PC-3 (cell line): Measurements from ENCODE around the gene UEVLD. TPM values are rescaled to one million over a fixed set of nuclear protein-coding genes. Genes with fewer than 3 reads are reported as not detected.

Source experiments
- ATAC-seq: fragments of 200-7000 bp; cut with Tn5 transposase; 2 replicates; pipeline ENCODE4 v1.9.1; 2020; ENCODE audit warnings: mild to moderate bottlenecking, moderate library complexity
- BruUV-seq: library from RNA; stranded (reverse); fragments of 400-500 nt; replicated peaks from 2 replicates; lab custom pipeline; 2021; lab: Mats Ljungman, UMichigan
- CTCF ChIA-PET: fragments of 300-600 bp; sonication (Branson Sonifier 250); formaldehyde crosslinking; loops from one replicate; lab custom pipeline; 2022; ENCODE audit warnings: antibody characterized with exemption; lab: Charles Lee
- POLR2A ChIA-PET: fragments of 300-600 bp; sonication (Branson Sonifier 250); formaldehyde crosslinking; loops from one replicate; lab custom pipeline; 2022; ENCODE audit warnings: antibody characterized with exemption; ENCODE audit not compliant: unreplicated experiment; lab: Charles Lee
- DNase-seq: peaks from one replicate; pipeline ENCODE4 v3.0.0-alpha.2; 2015
- H2AFZ ChIP-seq: fragments of 300-600 bp; sonication (generic); 2 replicates; pipeline ENCODE4 v1.6.0; 2016; ENCODE audit warnings: antibody characterized with exemption, low read length
- H3F3A ChIP-seq: fragments of 300-600 bp; sonication (generic); one replicate; pipeline ENCODE4 v1.6.0; 2017; ENCODE audit warnings: antibody characterized with exemption, low read length, control low read depth, mild to moderate bottlenecking; ENCODE audit not compliant: unreplicated experiment
- H3K27ac ChIP-seq: fragments of 300-600 bp; sonication (generic); 2 replicates; pipeline ENCODE4 v1.5.1; 2016; ENCODE audit warnings: mild to moderate bottlenecking, low read length
- H3K27me3 ChIP-seq: fragments of 300-600 bp; sonication (generic); 2 replicates; pipeline ENCODE4 v1.6.1; 2016; ENCODE audit warnings: low read length, mixed read lengths
- H3K36me3 ChIP-seq: fragments of 300-600 bp; sonication (generic); 2 replicates; pipeline ENCODE4 v1.6.1; 2016; ENCODE audit warnings: low read depth, mixed run types, low read length, mixed read lengths
- H3K4me1 ChIP-seq: fragments of 300-600 bp; sonication (generic); 2 replicates; pipeline ENCODE4 v1.5.1; 2016; ENCODE audit warnings: low read length; ENCODE audit not compliant: insufficient read depth
- H3K4me2 ChIP-seq: fragments of 300-600 bp; sonication (generic); 2 replicates; pipeline ENCODE4 v1.6.0; 2016; ENCODE audit warnings: low read length
- H3K4me3 ChIP-seq: fragments of 300-600 bp; sonication (generic); 2 replicates; pipeline ENCODE4 v1.5.1; 2016; ENCODE audit warnings: mild to moderate bottlenecking, low read length, mixed read lengths
- H3K79me2 ChIP-seq: fragments of 300-600 bp; sonication (generic); 2 replicates; pipeline ENCODE4 v1.6.1; 2017; ENCODE audit warnings: low read length, mixed read lengths
- H3K9ac ChIP-seq: fragments of 300-600 bp; sonication (generic); 2 replicates; pipeline ENCODE4 v1.6.0; 2016; ENCODE audit warnings: mild to moderate bottlenecking, low read length
- H3K9me2 ChIP-seq: fragments of 300-600 bp; sonication (generic); replicated peaks from 2 replicates; pipeline ENCODE4 v1.6.1; 2016; ENCODE audit warnings: mixed run types, low read length, mixed read lengths
- H3K9me3 ChIP-seq: fragments of 300-600 bp; sonication (generic); 2 replicates; pipeline ENCODE4 v1.6.1; 2016; ENCODE audit warnings: low read length, mixed read lengths
- H4K20me1 ChIP-seq: fragments of 300-600 bp; sonication (generic); 2 replicates; pipeline ENCODE4 v1.6.1; 2016; ENCODE audit warnings: low read length, mixed read lengths
- EZH2 ChIP-seq: fragments of 300-600 bp; sonication (generic); IDR thresholded peaks from one replicate; pipeline ENCODE4 v1.6.1; 2017; ENCODE audit warnings: antibody characterized with exemption, mild to moderate bottlenecking, low read length; ENCODE audit not compliant: unreplicated experiment
- EZH2phosphoT487 ChIP-seq: fragments of 300-600 bp; sonication (generic); IDR thresholded peaks from 2 replicates; pipeline ENCODE4 v1.6.1; 2018; ENCODE audit warnings: mild to moderate bottlenecking, antibody characterized with exemption, low read length, borderline replicate concordance
- intact Hi-C: fragments of 100-400 bp; cut with micrococcal nuclease; formaldehyde crosslinking; loops from 2 replicates; pipeline ENCODE4 v1.9.0; 2023
- total RNA-seq: library from RNA; depleted of rRNA; stranded (reverse); fragments of >200 nt; gene quantifications from 2 replicates; pipeline ENCODE4 v1.2.3, GENCODE V29; 2014
- TF ChIP-seq, protein P1 (sequence below): fragments of 300-600 bp; sonication (generic); conservative IDR thresholded peaks from 2 replicates; pipeline ENCODE4 v1.5.1; 2017; ENCODE audit warnings: antibody characterized with exemption, low read depth, mild to moderate bottlenecking, low read length

UEVLD gene
- total RNA-seq, 1 experiment from 2014 or later = 22.2 TPM

- no peaks in the 10 kb centered on the region for H3K79me2 ChIP-seq
- peak overlapping the region; percentile 33 for H3K4me3 ChIP-seq
- DNase-seq = peak; percentile 59
- BruUV-seq = no TSS peak
- ChIA-PET POLR2A (interaction anchor here (0.6 kb wide), 1 partner anchor 759 kb away, joined by 9 read pairs; no protein-coding TSS in a partner anchor), CTCF (no interaction called here)
- no peaks in the 10 kb centered on the region for H3K27me3 ChIP-seq
- H3K36me3 ChIP-seq = no peaks in the 10 kb centered on the region
- peak; percentile 16 for ATAC-seq
- H3K9me3 ChIP-seq = no peaks in the 10 kb centered on the region
- no peak overlapping the region for H2AFZ ChIP-seq
- H3K9ac ChIP-seq = no peak overlapping the region
- intact Hi-C loops = loop anchor here (2.0 to 10.0 kb wide), 3 partner anchors 35 to 167 kb away; partner anchors contain the start of genes GTF2H1, HPS5 and TSG101
- no peak for TF ChIP-seq EZH2phosphoT487
- TF ChIP-seq EZH2 = no peak
- TF ChIP-seq, protein P1, sequence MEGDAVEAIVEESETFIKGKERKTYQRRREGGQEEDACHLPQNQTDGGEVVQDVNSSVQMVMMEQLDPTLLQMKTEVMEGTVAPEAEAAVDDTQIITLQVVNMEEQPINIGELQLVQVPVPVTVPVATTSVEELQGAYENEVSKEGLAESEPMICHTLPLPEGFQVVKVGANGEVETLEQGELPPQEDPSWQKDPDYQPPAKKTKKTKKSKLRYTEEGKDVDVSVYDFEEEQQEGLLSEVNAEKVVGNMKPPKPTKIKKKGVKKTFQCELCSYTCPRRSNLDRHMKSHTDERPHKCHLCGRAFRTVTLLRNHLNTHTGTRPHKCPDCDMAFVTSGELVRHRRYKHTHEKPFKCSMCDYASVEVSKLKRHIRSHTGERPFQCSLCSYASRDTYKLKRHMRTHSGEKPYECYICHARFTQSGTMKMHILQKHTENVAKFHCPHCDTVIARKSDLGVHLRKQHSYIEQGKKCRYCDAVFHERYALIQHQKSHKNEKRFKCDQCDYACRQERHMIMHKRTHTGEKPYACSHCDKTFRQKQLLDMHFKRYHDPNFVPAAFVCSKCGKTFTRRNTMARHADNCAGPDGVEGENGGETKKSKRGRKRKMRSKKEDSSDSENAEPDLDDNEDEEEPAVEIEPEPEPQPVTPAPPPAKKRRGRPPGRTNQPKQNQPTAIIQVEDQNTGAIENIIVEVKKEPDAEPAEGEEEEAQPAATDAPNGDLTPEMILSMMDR = no peak
- no peaks in the 10 kb centered on the region for H3K9me2 ChIP-seq
- H3K4me2 ChIP-seq = peak overlapping the region; percentile 72
- peak overlapping the region; percentile 87 for H3K27ac ChIP-seq
- H3K4me1 ChIP-seq = peaks cover 62% of the 10 kb centered on the region
- H4K20me1 ChIP-seq = no peaks in the 10 kb centered on the region
- H3F3A ChIP-seq = peaks cover 12% of the 10 kb centered on the region
Observed at GRCh38 chr11:18491924-18492323, 96.6 kb downstream of the UEVLD start.

GRCh38 chr11:18490736-18491485 lies 97.6 kb downstream of the UEVLD start:
- Histone ChIP-seq H2AFZ (no peak overlapping the region), H4K20me1 (no peaks in the 10 kb centered on the region), H3K9me3 (no peaks in the 10 kb centered on the region), H3K9ac (no peak overlapping the region), H3K4me2 (peak overlapping the region; percentile 72), H3F3A (peaks cover 12% of the 10 kb centered on the region), H3K4me3 (no peak overlapping the region), H3K4me1 (peaks cover 62% of the 10 kb centered on the region), H3K27me3 (no peaks in the 10 kb centered on the region), H3K27ac (0 out of 2 replicates have a peak overlapping the region, but pooled peaks have one; percentile 44), H3K36me3 (no peaks in the 10 kb centered on the region), H3K9me2 (no peaks in the 10 kb centered on the region), H3K79me2 (no peaks in the 10 kb centered on the region)
- no peak for TF ChIP-seq EZH2phosphoT487
- no peak for TF ChIP-seq EZH2
- TF ChIP-seq, protein P1 = no peak
- ChIA-PET POLR2A (no interaction called here), CTCF (no interaction called here)
- intact Hi-C loops = loop anchor here (5.0 to 10.0 kb wide), 2 partner anchors 84 to 166 kb away; partner anchors contain the start of genes GTF2H1 and HPS5
- no TSS peak for BruUV-seq
- ATAC-seq = no peak
- no peak for DNase-seq

DNA sequence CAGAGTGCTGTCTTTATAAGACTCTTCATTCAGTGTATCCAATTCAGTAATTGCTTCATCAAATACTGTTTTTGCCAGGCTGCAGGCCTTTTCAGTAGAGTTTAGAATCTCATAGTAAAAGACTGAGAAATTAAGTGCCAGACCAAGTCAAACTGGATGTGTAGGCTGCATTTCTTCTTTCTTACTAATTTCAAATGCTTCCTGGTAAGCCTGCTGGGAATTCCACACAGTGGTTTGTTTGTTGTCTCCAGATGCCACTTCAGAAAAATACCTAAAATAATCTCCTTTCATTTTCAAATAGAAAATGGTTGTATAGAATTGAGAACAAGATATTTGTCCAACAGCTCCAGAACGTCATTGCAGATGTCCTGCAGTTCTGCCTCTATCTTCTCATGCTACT lies 98.2 kb downstream of the UEVLD start:
- intact Hi-C loops = loop anchor here (5.0 to 10.0 kb wide), 2 partner anchors 83 to 166 kb away; partner anchors contain the start of genes GTF2H1 and HPS5
- TF ChIP-seq EZH2 (no peak), EZH2phosphoT487 (no peak)
- TF ChIP-seq, protein P1 = no peak
- H3K27ac ChIP-seq = 0 out of 2 replicates have a peak overlapping the region, but pooled peaks have one; percentile 10
- peak overlapping the region; percentile 22 for H3K4me2 ChIP-seq
- H3K79me2 ChIP-seq = no peaks in the 10 kb centered on the region
- H4K20me1 ChIP-seq = no peaks in the 10 kb centered on the region
- H3K4me3 ChIP-seq = no peak overlapping the region
- H3K36me3 ChIP-seq = no peaks in the 10 kb centered on the region
- H2AFZ ChIP-seq = no peak overlapping the region
- H3K9ac ChIP-seq = no peak overlapping the region
- H3K27me3 ChIP-seq = no peaks in the 10 kb centered on the region
- H3F3A ChIP-seq = peaks cover 12% of the 10 kb centered on the region
- BruUV-seq = no TSS peak
- peak; percentile 40 for DNase-seq
- no peaks in the 10 kb centered on the region for H3K9me3 ChIP-seq
- ChIA-PET POLR2A (no interaction called here), CTCF (no interaction called here)
- ATAC-seq = no peak
- no peaks in the 10 kb centered on the region for H3K9me2 ChIP-seq
- peaks cover 60% of the 10 kb centered on the region for H3K4me1 ChIP-seq
